Glomerular endothelial cell (primary cell): ENCODE results near the gene RASSF4. TPM values are rescaled to one million over a fixed set of nuclear protein-coding genes. Genes with fewer than 3 reads are reported as not detected.
A peak's percentile ranks its signal among the peaks of the same experiment; 100 is the strongest.

ENCODE experiments used
- DNase-seq: peaks from one replicate; pipeline ENCODE4 v3.0.0-alpha.2; 2011; ENCODE audit warnings: low read depth, low spot score; ENCODE audit errors: extremely low read depth
- total RNA-seq: library from RNA; depleted of rRNA; stranded (reverse); fragments of >200 nt; gene quantifications from 2 replicates; pipeline ENCODE4 v1.2.3, GENCODE V29; 2015

The RASSF4 gene
- total RNA-seq, 1 donor from 2014 or later, result 20.4 TPM

GRCh38 chr10:44974082-44974627, 14.6 kb downstream of the RASSF4 start:
- no peak for DNase-seq

GRCh38 chr10:44974628-44975430, 15.2 kb downstream of the RASSF4 start:
- no peak for DNase-seq

GRCh38 chr10:44975431-44976331, 16.1 kb downstream of the RASSF4 start:
- no peak for DNase-seq

GRCh38 chr10:44976352-44977198, 17.0 kb downstream of the RASSF4 start:
- no peak for DNase-seq

GRCh38 chr10:44977287-44978212, 17.9 kb downstream of the RASSF4 start:
- DNase-seq, result no peak

GRCh38 chr10:44978213-44978569, 18.6 kb downstream of the RASSF4 start:
- DNase-seq, result no peak

- DNase-seq, result peak; percentile 95
Measured at GRCh38 chr10:44978570-44979280, 19.1 kb downstream of the RASSF4 start, which contains the start of gene DEPP1. Gene DEPP1 (minus strand): TSS chr10:44978809. CDS start chr10:44978030, 779 bp downstream.

GRCh38 chr10:44979281-44980191, 19.9 kb downstream of the RASSF4 start:
- DNase-seq, result no peak

- DNase-seq, result no peak
Measured at GRCh38 chr10:44980309-44981171, 20.9 kb downstream of the RASSF4 start.

- no peak for DNase-seq
Measured at GRCh38 chr10:44981172-44982113, 21.8 kb downstream of the RASSF4 start.

GRCh38 chr10:44982114-44982460, 22.5 kb downstream of the RASSF4 start:
- no peak for DNase-seq

GRCh38 chr10:44982496-44982895, 22.9 kb downstream of the RASSF4 start:
- no peak for DNase-seq

- DNase-seq, result no peak
Measured at GRCh38 chr10:44983066-44983894, 23.7 kb downstream of the RASSF4 start.

- no peak for DNase-seq
Measured at GRCh38 chr10:44983895-44984278, 24.3 kb downstream of the RASSF4 start.

- no peak for DNase-seq
Measured at GRCh38 chr10:44984671-44985101, 25.1 kb downstream of the RASSF4 start.
